Measurements from ENCODE around the gene NGEF. TPM values are rescaled to one million over a fixed set of nuclear protein-coding genes. Genes with fewer than 3 reads are reported as not detected.

Gene NGEF
- total and polyA plus RNA-seq, 8 donors = 3.3 to 7.1 (median 5.4) TPM

DNA sequence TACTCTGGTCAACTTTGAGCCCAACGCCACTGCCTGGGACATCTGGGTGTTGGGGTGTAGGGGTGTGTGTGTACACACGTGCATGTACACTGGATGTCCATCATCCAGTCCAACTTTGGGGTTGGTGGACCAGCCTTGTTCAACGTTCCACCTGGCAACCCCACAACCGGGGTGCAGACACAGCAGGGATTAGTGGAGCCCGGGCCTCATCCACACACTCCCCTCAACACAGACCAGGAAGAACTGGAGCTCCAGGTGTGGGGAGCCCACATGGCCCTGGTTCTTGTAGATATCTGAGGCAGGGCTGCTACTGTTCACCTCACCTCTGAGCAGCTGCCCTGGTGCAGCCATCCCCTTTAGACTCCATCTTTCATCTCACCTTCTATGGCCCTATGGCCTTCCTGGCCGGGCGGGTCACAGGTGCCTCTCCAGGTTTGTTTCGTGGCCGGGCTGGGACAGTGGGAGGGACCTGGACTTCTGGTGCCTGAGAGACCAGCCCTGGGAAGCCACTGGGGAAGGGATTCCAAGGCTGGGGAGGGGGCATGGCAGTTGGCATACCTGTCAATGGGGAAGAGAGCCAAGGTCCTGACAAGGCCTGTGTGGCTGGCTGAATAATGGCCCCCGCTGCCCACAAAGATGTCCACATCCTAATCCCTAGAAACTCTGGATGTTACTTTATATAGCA lies 26.9 kb upstream of the NGEF start:
- ATAC-seq = no peak
- H3K4me1 ChIP-seq = no peaks in the 10 kb centered on the region
- no peak overlapping the region for H3K4me3 ChIP-seq
- DNase-seq = no peak
- H3K27me3 ChIP-seq = no peaks in the 10 kb centered on the region
- no peaks in the 10 kb centered on the region for H3K36me3 ChIP-seq
- H3K27ac ChIP-seq = no peak overlapping the region
- 73 to 83% methylated on average over 10 of the region's 10 CpGs for WGBS, 2 donors
- no peak for FAIRE-seq
- intact Hi-C loops (cut with DNase I) = loop anchor here in 1 of 3 donors (10.0 kb wide), 2 partner anchors 165 to 425 kb away; partner anchors contain the start of gene SNORC
- no peak for TF ChIP-seq CTCF (IDR thresholded peaks at IDR 0.05)
- H3K9me3 ChIP-seq = no peaks in the 10 kb centered on the region

GRCh38 chr2:233039212-233039845 lies 26.3 kb upstream of the NGEF start:
- H3K27ac ChIP-seq = no peak overlapping the region
- DNase-seq (no peak), ATAC-seq (no peak), FAIRE-seq (no peak)
- H3K9me3 ChIP-seq = no peaks in the 10 kb centered on the region
- no peak for TF ChIP-seq CTCF (IDR thresholded peaks at IDR 0.05)
- H3K4me1 ChIP-seq = no peaks in the 10 kb centered on the region
- no peak overlapping the region for H3K4me3 ChIP-seq
- H3K27me3 ChIP-seq = no peaks in the 10 kb centered on the region
- intact Hi-C loops (cut with DNase I) = loop anchor here in 1 of 3 donors (10.0 kb wide), 1 partner anchor 425 kb away; no protein-coding TSS in a partner anchor
- WGBS, 2 donors = 63 to 65% methylated on average over 8 of the region's 8 CpGs
- no peaks in the 10 kb centered on the region for H3K36me3 ChIP-seq

GRCh38 chr2:233037078-233037477 lies 24.0 kb upstream of the NGEF start:
- intact Hi-C loops (cut with DNase I) = loop anchor here in 1 of 3 donors (10.0 kb wide), 1 partner anchor 422 kb away; no protein-coding TSS in a partner anchor
- H3K27ac ChIP-seq = no peak overlapping the region
- H3K4me3 ChIP-seq = no peak overlapping the region
- no peaks in the 10 kb centered on the region for H3K4me1 ChIP-seq
- 85 to 87% methylated on average over 2 of the region's 2 CpGs for WGBS, 2 donors
- H3K9me3 ChIP-seq = no peaks in the 10 kb centered on the region
- H3K27me3 ChIP-seq = no peaks in the 10 kb centered on the region
- H3K36me3 ChIP-seq = no peaks in the 10 kb centered on the region
- no peak for TF ChIP-seq CTCF (IDR thresholded peaks at IDR 0.05)
- ATAC-seq (no peak), FAIRE-seq (no peak), DNase-seq (no peak)

- Histone ChIP-seq H3K9me3 (no peaks in the 10 kb centered on the region), H3K27me3 (no peaks in the 10 kb centered on the region), H3K4me1 (no peaks in the 10 kb centered on the region), H3K36me3 (no peaks in the 10 kb centered on the region), H3K4me3 (no peak overlapping the region), H3K27ac (no peak overlapping the region)
- no peak for TF ChIP-seq CTCF (IDR thresholded peaks at IDR 0.05)
- ATAC-seq (no peak), FAIRE-seq (no peak), DNase-seq (no peak)
- intact Hi-C loops (cut with DNase I) = loop anchor here in 1 of 3 donors (10.0 kb wide), 1 partner anchor 421 kb away; no protein-coding TSS in a partner anchor
- 84 to 88% methylated on average over 12 of the region's 12 CpGs for WGBS, 2 donors
Measured at GRCh38 chr2:233036162-233036838, 23.2 kb upstream of the NGEF start.
